Measurements from ENCODE around the gene TOM1.

TOM1 gene

DNA sequence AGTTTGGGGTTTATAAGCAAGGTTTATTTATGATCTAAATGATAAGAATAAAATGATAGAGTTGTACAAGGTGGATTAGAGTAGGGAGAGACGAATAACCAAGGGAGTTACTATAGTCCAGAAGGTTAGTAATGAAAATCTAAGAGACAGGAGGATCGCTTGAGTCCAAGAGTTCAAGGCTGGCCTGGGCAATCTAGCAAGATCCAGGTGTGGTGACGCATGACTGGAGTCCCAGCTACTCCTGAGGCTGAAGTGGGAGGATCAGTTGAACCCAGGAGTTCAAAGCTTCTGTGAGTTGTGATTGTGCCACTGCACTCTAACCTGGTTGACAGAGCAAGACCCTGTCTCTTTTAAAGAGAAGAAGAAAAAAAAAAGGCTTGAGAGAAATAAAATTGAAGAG is 30.1 kb upstream of the TOM1 start:
- Histone ChIP-seq H4K20me1 (peaks cover 9 to 79% (median 44%) of the 10 kb centered on the region in 11 experiments; a peak in 18 of 22 replicates), H3K4me3 (no peak overlapping the region), H3K27ac (no peak overlapping the region), H3K4me1 (no peaks in the 10 kb centered on the region; a peak in 1 of 20 replicates), H3K4me2 (no peak overlapping the region), H3K27me3 (no peaks in the 10 kb centered on the region), H3K36me3 (peaks cover 93 to 100% (median 99%) of the 10 kb centered on the region in 11 experiments), H3K9me3 (replicated peaks in 1 of 11) (no peaks in the 10 kb centered on the region), H3K9ac (no peak overlapping the region)
- TF ChIP-seq Cebpa-rat (IDR thresholded peaks at IDR 0.05) = no peak

- Histone ChIP-seq H3K4me2 (no peak overlapping the region), H4K20me1 (peaks cover 9 to 47% (median 36%) of the 10 kb centered on the region in 11 experiments; a peak in 17 of 22 replicates), H3K9ac (no peak overlapping the region), H3K9me3 (replicated peaks in 1 of 11) (no peaks in the 10 kb centered on the region), H3K36me3 (peaks cover 86 to 100% (median 99%) of the 10 kb centered on the region in 11 experiments), H3K27ac (no peak overlapping the region), H3K4me3 (no peak overlapping the region), H3K27me3 (no peaks in the 10 kb centered on the region), H3K4me1 (no peaks in the 10 kb centered on the region)
- no peak for TF ChIP-seq Cebpa-rat (IDR thresholded peaks at IDR 0.05)
Observed at GRCh38 chr22:35274154-35274871, 25.4 kb upstream of the TOM1 start.

- no peak overlapping the region for H3K4me2 ChIP-seq
- no peaks in the 10 kb centered on the region for H3K27me3 ChIP-seq
- H3K4me3 ChIP-seq = no peak overlapping the region
- no peak overlapping the region for H3K9ac ChIP-seq
- H4K20me1 ChIP-seq = peaks cover 6 to 45% (median 29%) of the 10 kb centered on the region in 11 experiments; a peak in 17 of 22 replicates
- peaks cover 86 to 100% (median 99%) of the 10 kb centered on the region in 11 experiments for H3K36me3 ChIP-seq
- H3K27ac ChIP-seq = no peak overlapping the region
- TF ChIP-seq Cebpa-rat (IDR thresholded peaks at IDR 0.05) = no peak
- no peaks in the 10 kb centered on the region for H3K9me3 ChIP-seq (replicated peaks in 1 of 11)
- H3K4me1 ChIP-seq = no peaks in the 10 kb centered on the region
Observed at GRCh38 chr22:35275580-35275979, 24.1 kb upstream of the TOM1 start.

DNA sequence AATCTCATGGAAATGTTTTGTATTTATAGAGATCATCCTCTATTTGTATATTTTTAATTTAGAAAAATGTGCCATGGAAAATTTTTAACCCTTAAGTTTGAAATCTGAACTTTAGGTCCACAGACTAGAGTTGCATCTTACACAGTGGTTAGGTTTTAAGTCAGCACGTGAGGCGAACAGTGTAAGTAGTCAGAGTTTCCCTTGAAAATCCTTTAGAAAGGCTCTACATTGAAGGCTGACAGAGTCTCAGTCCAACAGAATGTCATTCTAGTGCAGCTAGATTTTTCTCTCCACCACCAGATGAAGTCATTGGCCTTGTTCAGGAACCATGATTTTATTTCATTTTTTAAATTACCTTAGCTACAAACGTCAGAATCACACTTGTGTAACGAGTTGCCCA is 23.7 kb upstream of the TOM1 start:
- Histone ChIP-seq H3K36me3 (peaks cover 86 to 100% (median 99%) of the 10 kb centered on the region in 11 experiments), H3K27me3 (no peaks in the 10 kb centered on the region), H3K4me3 (no peak overlapping the region), H3K27ac (no peak overlapping the region), H4K20me1 (peaks cover 6 to 48% (median 33%) of the 10 kb centered on the region in 11 experiments; a peak in 17 of 22 replicates), H3K4me1 (0 out of 20 replicates have a peak, but pooled peaks cover 0 to 1% (median 0%) of the 10 kb centered on the region in 10 experiments), H3K9ac (no peak overlapping the region), H3K9me3 (replicated peaks in 1 of 11) (no peaks in the 10 kb centered on the region), H3K4me2 (no peak overlapping the region)
- TF ChIP-seq Cebpa-rat (IDR thresholded peaks at IDR 0.05) = no peak

DNA sequence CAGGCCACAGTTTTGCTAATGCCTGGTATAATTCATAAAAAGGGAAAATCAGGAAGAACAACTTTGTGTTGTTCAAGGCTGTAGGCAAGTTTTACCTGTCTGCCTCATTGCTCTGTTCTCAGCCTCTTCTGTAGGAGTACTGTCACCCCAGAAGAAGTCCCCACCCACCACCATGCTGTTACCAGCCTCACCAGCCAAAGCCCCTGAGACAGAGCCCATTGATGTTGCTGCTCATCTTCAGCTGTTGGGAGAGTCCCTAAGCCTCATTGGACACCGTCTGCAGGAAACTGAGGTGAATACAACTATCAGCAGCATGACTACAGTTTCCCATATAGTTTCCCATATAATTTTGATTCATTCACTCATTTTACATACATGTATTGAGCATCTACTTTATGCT is 11.6 kb upstream of the TOM1 start:
- H3K4me3 ChIP-seq = no peak overlapping the region
- no peaks in the 10 kb centered on the region for H3K27me3 ChIP-seq
- no peak overlapping the region for H3K27ac ChIP-seq
- H4K20me1 ChIP-seq = 0 out of 22 replicates have a peak, but pooled peaks cover 0 to 3% (median 0%) of the 10 kb centered on the region in 11 experiments
- peaks cover 97 to 100% (median 99%) of the 10 kb centered on the region in 11 experiments for H3K36me3 ChIP-seq
- TF ChIP-seq Cebpa-rat (IDR thresholded peaks at IDR 0.05) = no peak
- H3K9ac ChIP-seq = no peak overlapping the region
- no peaks in the 10 kb centered on the region for H3K4me1 ChIP-seq
- H3K9me3 ChIP-seq (replicated peaks in 1 of 11) = no peaks in the 10 kb centered on the region
- no peak overlapping the region for H3K4me2 ChIP-seq

DNA sequence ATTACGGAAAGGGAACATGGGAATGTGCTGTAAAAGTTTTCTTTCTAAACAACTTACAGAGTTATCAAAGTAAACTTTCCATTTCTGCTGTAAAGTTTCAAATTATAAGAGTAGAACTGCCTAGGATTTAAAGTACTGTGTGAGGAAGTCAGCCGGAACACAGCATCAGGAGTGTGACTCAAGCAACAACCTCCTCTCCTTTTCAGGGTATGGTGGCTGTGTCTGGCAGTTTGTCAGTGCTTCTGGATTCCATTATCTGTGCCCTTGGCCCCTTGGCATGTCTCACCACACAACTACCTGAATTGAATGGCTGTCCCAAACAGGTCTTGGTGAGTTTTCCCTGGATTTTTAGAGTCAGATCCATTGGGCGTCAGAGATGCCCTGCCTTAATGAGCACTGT is 6.9 kb upstream of the TOM1 start:
- H3K4me2 ChIP-seq = no peak overlapping the region
- H4K20me1 ChIP-seq = no peaks in the 10 kb centered on the region
- no peak overlapping the region for H3K9ac ChIP-seq
- H3K36me3 ChIP-seq = peaks cover 76 to 98% (median 90%) of the 10 kb centered on the region in 11 experiments
- TF ChIP-seq Cebpa-rat (IDR thresholded peaks at IDR 0.05) = no peak
- no peaks in the 10 kb centered on the region for H3K27me3 ChIP-seq
- no peak overlapping the region for H3K27ac ChIP-seq
- no peaks in the 10 kb centered on the region for H3K9me3 ChIP-seq (replicated peaks in 1 of 11)
- H3K4me3 ChIP-seq = no peak overlapping the region
- peaks cover 0 to 5% (median 2%) of the 10 kb centered on the region in 10 experiments; a peak in 11 of 20 replicates for H3K4me1 ChIP-seq

- H4K20me1 ChIP-seq = no peaks in the 10 kb centered on the region
- no peak overlapping the region for H3K27ac ChIP-seq
- no peak for TF ChIP-seq Cebpa-rat (IDR thresholded peaks at IDR 0.05)
- H3K4me1 ChIP-seq = peaks cover 18 to 30% (median 25%) of the 10 kb centered on the region in 10 experiments
- no peak overlapping the region for H3K4me3 ChIP-seq
- H3K9ac ChIP-seq = no peak overlapping the region
- peaks cover 43 to 66% (median 58%) of the 10 kb centered on the region in 11 experiments for H3K36me3 ChIP-seq
- H3K9me3 ChIP-seq (replicated peaks in 1 of 11) = no peaks in the 10 kb centered on the region
- no peak overlapping the region for H3K4me2 ChIP-seq
- no peaks in the 10 kb centered on the region for H3K27me3 ChIP-seq
Observed at GRCh38 chr22:35296051-35296450, 3.6 kb upstream of the TOM1 start.

- TF ChIP-seq Cebpa-rat (IDR thresholded peaks at IDR 0.05) = no peak
- Histone ChIP-seq H3K4me3 (peak overlapping the region; percentile 71 to 93 (median 84)), H3K9ac (peak overlapping the region; percentile 83 to 97 (median 90)), H3K9me3 (replicated peaks in 1 of 11) (no peaks in the 10 kb centered on the region), H3K27me3 (no peaks in the 10 kb centered on the region), H4K20me1 (peaks cover 0 to 17% (median 0%) of the 10 kb centered on the region in 11 experiments; a peak in 2 of 22 replicates), H3K27ac (peak overlapping the region; percentile 83 to 97 (median 88)), H3K4me2 (peak overlapping the region; percentile 85 to 100 (median 96)), H3K36me3 (peaks cover 11 to 37% (median 28%) of the 10 kb centered on the region in 11 experiments), H3K4me1 (peaks cover 45 to 62% (median 54%) of the 10 kb centered on the region in 10 experiments)
Observed at GRCh38 chr22:35299217-35299672, 449 bp upstream of the TOM1 start.

DNA sequence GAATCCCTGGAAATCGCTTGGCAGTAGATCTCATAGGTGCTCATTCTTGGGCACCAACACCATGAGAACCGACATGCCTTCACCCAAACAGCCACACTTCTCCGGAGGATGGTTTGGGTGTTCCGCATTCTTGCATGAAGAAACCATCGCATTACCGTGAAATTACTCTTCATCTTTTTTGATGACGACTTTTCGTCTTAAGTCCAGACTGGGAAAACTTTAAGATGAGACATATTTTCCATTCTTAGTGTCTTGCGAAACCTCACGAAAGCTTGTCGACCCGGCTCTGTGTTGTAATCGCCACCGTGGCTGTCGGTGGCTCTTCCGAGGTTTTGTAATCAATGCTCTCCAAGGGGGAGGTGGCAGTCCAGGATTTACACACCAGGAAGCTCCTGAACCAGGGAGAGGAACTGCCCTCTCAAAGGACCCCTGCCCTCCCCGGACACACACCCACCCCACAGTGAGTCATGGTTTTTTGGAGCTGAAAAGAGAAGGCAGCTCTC is 1.7 kb downstream of the TOM1 start:
- peak; percentile 68 to 97 (median 85) for TF ChIP-seq Cebpa-rat (IDR thresholded peaks at IDR 0.05)
- Histone ChIP-seq H3K27me3 (no peaks in the 10 kb centered on the region), H3K4me2 (peak overlapping the region; percentile 85 to 100 (median 96)), H3K36me3 (peaks cover 0 to 25% (median 9%) of the 10 kb centered on the region in 11 experiments; a peak in 15 of 22 replicates), H3K4me1 (peaks cover 66 to 80% (median 75%) of the 10 kb centered on the region in 10 experiments), H3K4me3 (peak overlapping the region in 6 of 10 experiments; percentile 71 to 93 (median 84); a peak in 11 of 20 replicates), H3K9me3 (replicated peaks in 1 of 11) (no peaks in the 10 kb centered on the region), H3K9ac (peak overlapping the region in 10 of 11 experiments; percentile 83 to 97 (median 91); a peak in 20 of 22 replicates), H4K20me1 (peaks cover 0 to 36% (median 0%) of the 10 kb centered on the region in 11 experiments; a peak in 2 of 22 replicates), H3K27ac (peak overlapping the region; percentile 83 to 97 (median 88))

Measured in BLaER1 treated with 17β-estradiol and CSF1 and Interleukin-3, amounts not matched to agents 10 nM and 100 nM (cell line).